DMS153 (cell line): ENCODE measurements around the gene RIOX2.
"Not testable (repeated sequence)": the region's sequence is repeated elsewhere in the genome, so short reads cannot be mapped to it uniquely, and the experiment has no call there.

Source experiments
- DNase-seq: peaks from one replicate; lab custom pipeline; 2025; lab: John Stamatoyannopoulos, UW

The RIOX2 gene

DNA sequence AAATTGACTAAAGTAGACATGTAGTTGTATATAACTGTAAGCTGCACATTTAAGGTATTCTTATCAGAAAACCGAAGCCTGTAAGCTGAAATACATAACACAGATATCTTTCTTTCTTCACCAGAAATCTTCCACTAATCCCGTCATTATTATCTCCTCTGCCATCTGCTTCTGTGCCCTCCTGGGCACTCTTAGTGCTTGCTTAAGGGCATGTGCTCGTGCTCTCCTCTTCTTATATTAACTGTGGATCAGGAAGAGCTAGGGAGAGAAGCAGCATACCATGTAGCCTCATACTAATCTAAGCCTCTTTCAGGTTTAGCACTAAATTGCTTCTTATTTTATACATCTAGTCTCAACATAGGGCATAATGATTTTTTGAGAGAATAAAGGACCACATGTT is 60.8 kb downstream of the RIOX2 start:
- DNase-seq = no peak

DNA sequence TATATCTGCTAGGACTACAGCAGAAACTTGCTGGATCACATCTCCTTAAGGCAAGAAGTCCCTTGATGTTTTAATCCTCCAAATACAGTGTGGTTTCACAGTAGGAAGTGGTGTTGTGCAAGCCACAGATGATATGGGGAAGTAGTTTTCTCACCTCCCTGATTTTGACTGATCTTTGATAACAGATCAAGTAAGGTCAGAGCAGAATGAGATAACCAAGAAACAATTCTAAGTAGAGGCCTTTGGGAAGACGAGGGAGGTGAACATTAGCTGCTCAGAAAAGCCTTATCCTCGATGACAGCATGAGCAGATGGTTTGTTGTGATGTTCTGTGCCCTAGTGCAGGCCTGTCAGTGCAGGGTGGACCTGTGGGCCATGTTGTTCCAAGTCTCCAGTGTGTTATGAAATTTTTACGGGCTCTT is 61.3 kb downstream of the RIOX2 start:
- DNase-seq = no peak

- DNase-seq = not testable (repeated sequence)
Measured at GRCh38 chr3:97910236-97910831, 61.9 kb downstream of the RIOX2 start.

DNA sequence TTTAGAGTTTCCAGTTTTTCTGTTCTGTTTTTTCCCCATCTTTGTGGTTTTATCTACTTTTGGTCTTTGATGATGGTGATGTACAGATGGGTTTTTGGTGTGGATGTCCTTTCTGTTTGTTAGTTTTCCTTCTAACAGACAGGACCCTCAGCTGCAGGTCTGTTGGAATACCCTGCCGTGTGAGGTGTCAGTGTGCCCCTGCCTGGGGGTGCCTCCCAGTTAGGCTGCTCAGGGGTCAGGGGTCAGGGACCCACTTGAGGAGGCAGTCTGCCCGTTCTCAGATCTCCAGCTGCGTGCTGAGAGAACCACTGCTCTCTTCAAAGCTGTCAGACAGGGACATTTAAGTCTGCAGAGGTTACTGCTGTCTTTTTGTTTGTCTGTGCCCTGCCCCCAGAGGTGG is 62.4 kb downstream of the RIOX2 start:
- DNase-seq = not testable (repeated sequence)

DNA sequence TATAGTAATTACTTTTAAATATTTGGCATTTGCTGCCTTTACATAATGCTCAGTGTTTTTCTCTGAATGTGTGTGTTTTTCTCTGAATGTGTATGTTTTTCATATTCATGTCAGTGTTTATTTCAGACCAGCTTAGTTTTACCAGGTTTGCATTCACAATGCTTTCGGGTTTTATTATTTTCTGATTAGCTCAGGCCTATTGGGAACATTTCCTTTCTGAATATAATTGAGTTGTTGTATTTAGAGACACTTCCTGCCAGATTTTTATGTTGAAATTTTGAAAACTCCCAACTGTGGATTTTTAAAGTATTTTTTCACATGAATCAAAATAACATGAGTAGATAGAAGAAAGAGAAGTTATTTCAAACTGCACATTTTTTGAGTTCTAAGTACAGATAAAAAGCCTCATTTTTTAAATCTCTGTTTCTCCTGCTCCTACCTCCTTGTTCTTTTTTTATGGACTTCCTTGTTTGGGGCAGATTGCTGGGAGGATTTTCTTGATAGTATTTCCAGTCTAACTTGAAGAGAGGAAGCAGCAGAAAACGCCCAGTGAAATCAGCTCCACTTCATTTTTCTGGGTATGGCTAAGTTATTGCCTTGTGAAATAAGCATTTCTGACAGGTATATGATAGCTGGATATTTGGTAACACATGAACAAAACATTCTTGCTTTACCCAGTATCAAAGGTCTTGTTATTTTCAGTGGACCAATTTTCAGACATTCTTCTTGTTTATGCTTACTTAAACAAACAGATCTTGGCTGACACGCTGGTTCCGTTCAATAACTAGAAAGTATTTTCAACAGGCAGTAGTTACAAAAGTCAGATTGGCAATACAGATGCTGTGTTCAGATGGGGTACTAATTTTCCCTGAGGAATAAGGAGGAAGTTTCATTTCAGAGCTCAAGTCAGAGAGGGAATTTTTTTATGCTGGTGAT is 70.7 kb downstream of the RIOX2 start:
- no peak for DNase-seq

DNA sequence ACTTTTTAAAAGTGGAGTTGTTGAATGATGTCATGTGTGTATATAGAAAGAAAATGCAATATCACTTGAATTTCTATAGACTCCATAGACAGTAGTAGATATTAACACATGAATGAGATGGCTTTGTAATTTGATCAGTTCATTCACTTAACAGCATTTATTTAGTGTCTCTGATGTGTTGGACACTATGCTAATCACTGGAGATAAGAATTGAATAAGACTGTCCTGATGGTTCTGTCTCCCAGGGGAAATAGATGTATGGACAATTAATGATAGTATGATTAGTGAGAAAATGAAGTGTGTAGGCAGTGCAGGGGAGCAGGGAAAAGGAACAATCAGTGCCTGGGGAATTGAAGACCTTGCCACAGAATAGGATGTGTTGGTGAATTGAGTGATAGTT is 72.9 kb downstream of the RIOX2 start:
- DNase-seq = no peak

GRCh38 chr3:97896547-97896946 is 75.7 kb downstream of the RIOX2 start:
- DNase-seq = no peak

- DNase-seq = no peak
Measured at GRCh38 chr3:97896129-97896528, 76.1 kb downstream of the RIOX2 start.

- no peak for DNase-seq
Measured at GRCh38 chr3:97895216-97895615, 77.0 kb downstream of the RIOX2 start.

DNA sequence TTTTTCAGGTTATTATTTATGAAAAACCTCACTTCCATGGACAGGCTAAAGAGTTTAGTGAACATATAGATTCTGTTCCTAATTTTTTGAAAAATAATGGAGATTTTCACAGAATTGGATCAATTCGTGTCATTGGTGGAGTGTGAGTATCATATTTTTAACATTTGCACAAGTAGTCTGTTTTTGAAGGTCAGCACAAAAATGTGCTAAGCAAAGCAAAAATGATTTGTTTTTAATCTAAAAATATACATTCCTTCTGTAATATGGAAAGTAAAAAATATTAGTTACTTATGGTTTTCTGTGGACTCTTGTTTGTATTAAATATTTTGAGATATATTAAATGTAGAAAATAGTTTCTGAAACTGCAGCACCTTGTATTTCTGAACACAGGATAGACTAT is 79.4 kb downstream of the RIOX2 start:
- no peak for DNase-seq
